Endothelial cell (in vitro differentiated cells): Measurements from ENCODE around the gene MYDGF. TPM values are rescaled to one million over a fixed set of nuclear protein-coding genes. Genes with fewer than 3 reads are reported as not detected.
A peak's percentile ranks its signal among the peaks of the same experiment; 100 is the strongest.

ENCODE experiments used
- DNase-seq: peaks from one replicate; pipeline ENCODE4 v3.0.0; 2021; ENCODE audit warnings: low spot score
- H3K27ac Mint-ChIP-seq: one replicate; pipeline ENCODE4 v1.8.0; 2021; ENCODE audit warnings: mixed read lengths, inconsistent platforms; ENCODE audit not compliant: unreplicated experiment
- H3K27me3 Mint-ChIP-seq: one replicate; pipeline ENCODE4 v1.8.0; 2021; ENCODE audit warnings: mild to moderate bottlenecking, moderate library complexity, mixed read lengths, inconsistent platforms; ENCODE audit not compliant: unreplicated experiment
- H3K36me3 Mint-ChIP-seq: one replicate; pipeline ENCODE4 v1.8.0; 2021; ENCODE audit warnings: mild to moderate bottlenecking, low read depth, mixed read lengths, inconsistent platforms; ENCODE audit not compliant: unreplicated experiment
- H3K4me1 Mint-ChIP-seq: one replicate; pipeline ENCODE4 v1.8.0; 2021; ENCODE audit warnings: mild to moderate bottlenecking, mixed read lengths, inconsistent platforms; ENCODE audit not compliant: unreplicated experiment
- H3K4me3 Mint-ChIP-seq: one replicate; pipeline ENCODE4 v1.8.0; 2021; ENCODE audit warnings: mild to moderate bottlenecking, mixed read lengths, inconsistent platforms; ENCODE audit not compliant: unreplicated experiment
- H3K9me3 Mint-ChIP-seq: one replicate; pipeline ENCODE4 v1.8.0; 2021; ENCODE audit warnings: mixed read lengths, inconsistent platforms; ENCODE audit not compliant: unreplicated experiment
- CTCF ChIP-seq: fragments of 200-600 bp; sonication (generic); IDR thresholded peaks from one replicate; pipeline ENCODE4 v1.5.0; 2021; ENCODE audit warnings: antibody characterized with exemption; ENCODE audit not compliant: unreplicated experiment
- total RNA-seq: library from RNA; stranded (reverse); fragmentation: NEBNext Ultra II Directional; extraction: Animal tissue kit (Norgen Biotek cat#: 25700); gene quantifications from one replicate; pipeline ENCODE4 v1.2.1, GENCODE V29; 2021; ENCODE audit not compliant: unreplicated experiment

Gene MYDGF
- total RNA-seq, 1 donor from 2014 or later: 112 TPM

GRCh38 chr19:4705413-4706131 lies 35.4 kb upstream of the MYDGF start:
- H3K27ac Mint-ChIP-seq: no peak overlapping the region
- peaks cover 1% of the 10 kb centered on the region for H3K27me3 Mint-ChIP-seq
- H3K4me1 Mint-ChIP-seq: no peaks in the 10 kb centered on the region
- no peak for TF ChIP-seq CTCF
- H3K9me3 Mint-ChIP-seq: no peaks in the 10 kb centered on the region
- peak overlapping the region; percentile 19 for H3K4me3 Mint-ChIP-seq
- no peak for DNase-seq
- peaks cover 33% of the 10 kb centered on the region for H3K36me3 Mint-ChIP-seq

GRCh38 chr19:4704317-4704673 lies 34.2 kb upstream of the MYDGF start:
- Mint-ChIP-seq H3K27me3 (peaks cover 4% of the 10 kb centered on the region), H3K9me3 (no peaks in the 10 kb centered on the region), H3K4me1 (no peaks in the 10 kb centered on the region), H3K4me3 (no peak overlapping the region), H3K27ac (no peak overlapping the region), H3K36me3 (peaks cover 30% of the 10 kb centered on the region)
- no peak for TF ChIP-seq CTCF
- no peak for DNase-seq

- H3K27me3 Mint-ChIP-seq: peaks cover 6% of the 10 kb centered on the region
- H3K4me3 Mint-ChIP-seq: no peak overlapping the region
- H3K4me1 Mint-ChIP-seq: no peaks in the 10 kb centered on the region
- no peak overlapping the region for H3K27ac Mint-ChIP-seq
- H3K36me3 Mint-ChIP-seq: peaks cover 27% of the 10 kb centered on the region
- TF ChIP-seq CTCF: no peak
- DNase-seq: no peak
- H3K9me3 Mint-ChIP-seq: no peaks in the 10 kb centered on the region
Measured at GRCh38 chr19:4703671-4704316, 33.7 kb upstream of the MYDGF start.

GRCh38 chr19:4702764-4703163 lies 32.6 kb upstream of the MYDGF start:
- Mint-ChIP-seq H3K36me3 (peaks cover 27% of the 10 kb centered on the region), H3K27ac (no peak overlapping the region), H3K4me1 (no peaks in the 10 kb centered on the region), H3K27me3 (peaks cover 6% of the 10 kb centered on the region), H3K9me3 (no peaks in the 10 kb centered on the region), H3K4me3 (peak overlapping the region; percentile 8)
- TF ChIP-seq CTCF: no peak
- no peak for DNase-seq

GRCh38 chr19:4701557-4701956 lies 31.4 kb upstream of the MYDGF start:
- H3K4me1 Mint-ChIP-seq: no peaks in the 10 kb centered on the region
- no peak for DNase-seq
- no peaks in the 10 kb centered on the region for H3K9me3 Mint-ChIP-seq
- no peak overlapping the region for H3K4me3 Mint-ChIP-seq
- TF ChIP-seq CTCF: no peak
- H3K27me3 Mint-ChIP-seq: peaks cover 6% of the 10 kb centered on the region
- H3K27ac Mint-ChIP-seq: no peak overlapping the region
- peaks cover 35% of the 10 kb centered on the region for H3K36me3 Mint-ChIP-seq
